PC-9 (cell line): ENCODE results near the gene RHOJ. TPM values are rescaled to one million over a fixed set of nuclear protein-coding genes. Genes with fewer than 3 reads are reported as not detected.

Experiments
- BruUV-seq: library from RNA; stranded (reverse); fragments of 400-500 nt; replicated peaks from 2 replicates; lab custom pipeline; 2021; lab: Mats Ljungman, UMichigan
- CTCF ChIA-PET: fragments of 300-600 bp; sonication (Branson Sonifier 250); formaldehyde crosslinking; loops from one replicate; lab custom pipeline; 2022; ENCODE audit warnings: antibody characterized with exemption; lab: Charles Lee
- POLR2A ChIA-PET: fragments of 300-600 bp; sonication (Branson Sonifier 250); formaldehyde crosslinking; loops from one replicate; lab custom pipeline; 2022; ENCODE audit warnings: antibody characterized with exemption; ENCODE audit not compliant: unreplicated experiment; lab: Charles Lee
- DNase-seq, 2 experiments: peaks; one replicate each; pipeline versions ENCODE4 v3.0.0 to v3.0.0-alpha.2; 2015 to 2022; ENCODE audit warnings: mixed read lengths in 1 of 2
- H2AFZ ChIP-seq: fragments of 200-600 bp; sonication (generic); 2 replicates; pipeline ENCODE4 v1.8.1; 2017; ENCODE audit warnings: antibody characterized with exemption
- H3F3A ChIP-seq: fragments of 200-600 bp; sonication (generic); 2 replicates; pipeline ENCODE4 v1.8.1; 2017; ENCODE audit warnings: antibody characterized with exemption, mild to moderate bottlenecking, low read depth; ENCODE audit not compliant: insufficient read depth
- H3K27ac ChIP-seq: fragments of 200-600 bp; sonication (generic); 2 replicates; pipeline ENCODE4 v1.6.1; 2016; ENCODE audit warnings: mixed run types
- H3K27me3 ChIP-seq: fragments of 200-600 bp; sonication (generic); 2 replicates; pipeline ENCODE4 v1.6.1; 2016; ENCODE audit warnings: low read depth, mixed run types; ENCODE audit not compliant: insufficient read depth
- H3K36me3 ChIP-seq: fragments of 200-600 bp; sonication (generic); 2 replicates; pipeline ENCODE4 v1.6.1; 2016; ENCODE audit warnings: low read depth, mixed run types
- H3K4me1 ChIP-seq: fragments of 200-600 bp; sonication (generic); replicated peaks from 2 replicates; pipeline ENCODE4 v1.6.1; 2016; ENCODE audit warnings: mixed run types; ENCODE audit not compliant: insufficient read depth
- H3K4me2 ChIP-seq: fragments of 200-600 bp; sonication (generic); 2 replicates; pipeline ENCODE4 v1.6.1; 2017; ENCODE audit warnings: mixed run types
- H3K4me3 ChIP-seq: fragments of 200-600 bp; sonication (generic); 2 replicates; pipeline ENCODE4 v1.6.1; 2016; ENCODE audit warnings: mixed run types
- H3K79me2 ChIP-seq: fragments of 200-600 bp; sonication (generic); 2 replicates; pipeline ENCODE4 v1.6.1; 2017; ENCODE audit warnings: low read depth, mixed run types
- H3K9me2 ChIP-seq: fragments of 200-600 bp; sonication (generic); 2 replicates; pipeline ENCODE4 v1.8.1; 2017; ENCODE audit warnings: mild to moderate bottlenecking; ENCODE audit not compliant: insufficient read depth
- H3K9me3 ChIP-seq: fragments of 200-600 bp; sonication (generic); 2 replicates; pipeline ENCODE4 v1.8.1; 2016; ENCODE audit warnings: low read depth; ENCODE audit not compliant: insufficient read depth
- H4K20me1 ChIP-seq: fragments of 200-600 bp; sonication (generic); 2 replicates; pipeline ENCODE4 v1.8.1; 2017; ENCODE audit not compliant: insufficient read depth
- EZH2 ChIP-seq: fragments of 200-600 bp; sonication (generic); IDR thresholded peaks from 2 replicates; pipeline ENCODE4 v1.8.0; 2017; ENCODE audit warnings: antibody characterized with exemption, low read depth
- intact Hi-C: fragments of 100-400 bp; cut with micrococcal nuclease; formaldehyde crosslinking; loops from one replicate; pipeline ENCODE4 v1.10.0; 2022; ENCODE audit not compliant: unreplicated experiment
- total RNA-seq: library from RNA; stranded (reverse); gene quantifications from 2 replicates; pipeline ENCODE4 v1.2.3, GENCODE V29; 2021
- TF ChIP-seq, protein P1 (sequence below): fragments of 200-600 bp; sonication (generic); conservative IDR thresholded peaks from 2 replicates; pipeline ENCODE4 v1.6.1; 2017; ENCODE audit warnings: mixed run types, antibody characterized with exemption, mild to moderate bottlenecking, moderate library complexity

The RHOJ gene
- total RNA-seq, 1 experiment from 2014 or later = not detected

DNA sequence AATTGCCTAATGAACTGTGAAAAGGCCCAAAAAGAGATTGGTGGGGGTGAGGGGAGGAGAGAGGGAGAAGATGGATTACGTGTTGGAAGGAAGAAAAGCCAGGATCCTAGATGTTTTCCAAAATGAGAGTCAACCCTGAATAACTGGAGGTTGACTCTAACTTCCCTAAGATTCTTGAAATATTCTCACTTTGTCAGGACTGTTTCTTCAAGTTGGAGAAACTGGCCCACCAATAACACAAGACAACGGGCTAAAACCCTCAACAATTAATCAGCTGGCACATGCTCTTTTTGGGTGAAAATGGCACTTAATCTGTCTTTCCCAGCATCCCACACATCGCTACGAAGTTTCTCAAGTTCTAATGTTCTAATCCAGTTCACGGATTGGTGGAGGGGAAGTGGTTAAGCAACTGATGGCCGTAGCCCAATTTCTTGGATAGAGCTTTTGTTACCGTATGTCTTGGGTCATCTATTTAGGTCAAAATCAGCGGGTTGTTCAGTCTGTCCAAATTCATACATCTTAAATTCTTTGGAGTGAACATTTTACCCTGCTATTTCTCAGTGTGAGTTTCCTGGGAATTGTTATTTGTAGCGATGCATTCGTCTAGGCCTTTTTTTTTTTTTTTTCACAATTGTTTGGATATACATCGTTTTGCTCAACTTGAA is 65.5 kb downstream of the RHOJ start:
- no peaks in the 10 kb centered on the region for H3F3A ChIP-seq
- no peak for DNase-seq
- no peaks in the 10 kb centered on the region for H3K9me3 ChIP-seq
- H3K79me2 ChIP-seq = no peaks in the 10 kb centered on the region
- H3K4me3 ChIP-seq = no peak overlapping the region
- POLR2A ChIA-PET = no interaction called here
- no peaks in the 10 kb centered on the region for H4K20me1 ChIP-seq
- CTCF ChIA-PET = no interaction called here
- TF ChIP-seq, protein P1, sequence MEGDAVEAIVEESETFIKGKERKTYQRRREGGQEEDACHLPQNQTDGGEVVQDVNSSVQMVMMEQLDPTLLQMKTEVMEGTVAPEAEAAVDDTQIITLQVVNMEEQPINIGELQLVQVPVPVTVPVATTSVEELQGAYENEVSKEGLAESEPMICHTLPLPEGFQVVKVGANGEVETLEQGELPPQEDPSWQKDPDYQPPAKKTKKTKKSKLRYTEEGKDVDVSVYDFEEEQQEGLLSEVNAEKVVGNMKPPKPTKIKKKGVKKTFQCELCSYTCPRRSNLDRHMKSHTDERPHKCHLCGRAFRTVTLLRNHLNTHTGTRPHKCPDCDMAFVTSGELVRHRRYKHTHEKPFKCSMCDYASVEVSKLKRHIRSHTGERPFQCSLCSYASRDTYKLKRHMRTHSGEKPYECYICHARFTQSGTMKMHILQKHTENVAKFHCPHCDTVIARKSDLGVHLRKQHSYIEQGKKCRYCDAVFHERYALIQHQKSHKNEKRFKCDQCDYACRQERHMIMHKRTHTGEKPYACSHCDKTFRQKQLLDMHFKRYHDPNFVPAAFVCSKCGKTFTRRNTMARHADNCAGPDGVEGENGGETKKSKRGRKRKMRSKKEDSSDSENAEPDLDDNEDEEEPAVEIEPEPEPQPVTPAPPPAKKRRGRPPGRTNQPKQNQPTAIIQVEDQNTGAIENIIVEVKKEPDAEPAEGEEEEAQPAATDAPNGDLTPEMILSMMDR = no peak
- TF ChIP-seq EZH2 = no peak
- intact Hi-C loops = no loop called here
- no peaks in the 10 kb centered on the region for H3K4me1 ChIP-seq
- no peaks in the 10 kb centered on the region for H3K36me3 ChIP-seq
- H3K4me2 ChIP-seq = no peak overlapping the region
- no peaks in the 10 kb centered on the region; the same call in 1 of the 2 replicates for H3K9me2 ChIP-seq
- no TSS peak for BruUV-seq
- no peak overlapping the region for H3K27ac ChIP-seq
- H3K27me3 ChIP-seq = peaks cover 11% of the 10 kb centered on the region; the same call in 1 of the 2 replicates
- H2AFZ ChIP-seq = no peak overlapping the region; the same call in 1 of the 2 replicates

DNA sequence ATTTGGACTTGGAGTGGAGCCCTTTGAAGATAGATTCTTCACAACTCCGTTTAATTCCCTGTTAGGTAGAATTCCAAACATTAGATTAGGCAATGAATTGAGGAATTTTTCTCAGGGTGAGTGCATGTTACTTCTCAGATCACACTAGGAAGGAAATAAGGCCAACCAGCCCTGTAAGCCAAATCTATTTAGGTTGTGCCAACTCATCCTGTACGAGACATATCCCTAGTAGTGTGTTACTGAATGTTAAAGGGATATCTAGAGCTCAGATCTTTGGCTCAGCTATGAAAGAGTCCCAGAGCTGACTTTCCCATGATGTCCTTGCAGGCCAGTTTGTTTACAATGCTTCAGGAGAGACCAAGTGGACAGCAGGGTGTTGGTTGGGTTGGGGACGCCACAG is 68.9 kb downstream of the RHOJ start:
- TF ChIP-seq EZH2 = no peak
- TF ChIP-seq, protein P1 = no peak
- Histone ChIP-seq H3K4me1 (no peaks in the 10 kb centered on the region), H3K9me3 (no peaks in the 10 kb centered on the region), H3K9me2 (no peaks in the 10 kb centered on the region; the same call in 1 of the 2 replicates), H3K4me3 (no peak overlapping the region), H4K20me1 (no peaks in the 10 kb centered on the region), H3K27me3 (peaks cover 11% of the 10 kb centered on the region; the same call in 1 of the 2 replicates), H3K4me2 (no peak overlapping the region), H3F3A (no peaks in the 10 kb centered on the region), H3K79me2 (no peaks in the 10 kb centered on the region), H2AFZ (no peak overlapping the region), H3K27ac (no peak overlapping the region), H3K36me3 (no peaks in the 10 kb centered on the region)
- ChIA-PET CTCF (no interaction called here), POLR2A (no interaction called here)
- BruUV-seq = no TSS peak
- no peak for DNase-seq
- intact Hi-C loops = no loop called here

DNA sequence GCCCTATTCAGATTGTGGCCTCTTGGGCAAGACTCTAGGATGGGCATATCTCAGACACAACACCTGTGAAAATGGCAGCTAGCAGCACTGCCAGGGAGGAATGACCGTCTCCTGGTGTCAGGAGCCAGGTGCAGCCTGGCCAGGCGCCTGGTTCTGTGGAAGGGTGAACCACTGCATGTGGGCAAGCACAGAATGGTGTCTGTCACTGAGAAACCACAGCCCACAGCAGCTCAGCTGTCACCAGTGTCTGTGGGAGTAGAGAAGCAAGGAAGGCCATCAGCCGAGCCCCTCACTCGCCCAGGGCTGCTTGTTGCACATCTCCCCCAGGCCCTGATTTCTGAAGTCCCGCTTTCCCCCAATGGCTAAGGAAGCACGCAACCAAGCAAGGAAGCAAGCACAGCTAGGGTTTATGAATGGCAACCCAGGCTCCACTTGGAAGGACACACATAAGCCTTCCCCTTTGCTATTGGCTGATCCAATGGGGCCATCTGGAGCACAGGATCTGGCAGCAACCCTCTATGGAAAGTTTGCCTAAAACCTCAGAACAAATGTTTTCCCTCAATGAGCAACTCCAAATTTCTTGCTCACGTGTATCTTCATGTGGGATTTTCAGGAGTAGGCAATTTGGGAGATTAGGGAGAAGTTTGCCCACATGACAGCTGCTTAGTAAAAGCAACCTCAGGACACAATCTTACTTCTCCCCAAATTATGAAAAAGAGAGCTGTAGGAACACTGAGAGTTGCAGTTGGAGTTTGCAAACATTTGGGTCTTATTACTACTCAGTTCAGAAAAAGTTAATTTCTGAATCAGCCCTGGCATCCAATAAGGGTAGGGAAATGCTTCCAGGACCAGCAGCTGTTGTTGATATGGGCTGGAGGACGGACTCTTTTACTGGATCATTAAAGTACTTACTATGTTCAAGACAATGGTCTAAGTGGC is 69.7 kb downstream of the RHOJ start:
- Histone ChIP-seq H3K27ac (no peak overlapping the region), H3F3A (no peaks in the 10 kb centered on the region), H3K36me3 (no peaks in the 10 kb centered on the region), H2AFZ (no peak overlapping the region), H3K9me3 (no peaks in the 10 kb centered on the region), H3K27me3 (peaks cover 8% of the 10 kb centered on the region; the same call in 1 of the 2 replicates), H3K4me2 (no peak overlapping the region), H3K4me1 (no peaks in the 10 kb centered on the region), H3K9me2 (no peaks in the 10 kb centered on the region; the same call in 1 of the 2 replicates), H3K4me3 (no peak overlapping the region), H3K79me2 (no peaks in the 10 kb centered on the region), H4K20me1 (no peaks in the 10 kb centered on the region)
- TF ChIP-seq EZH2 = no peak
- TF ChIP-seq, protein P1 = no peak
- POLR2A ChIA-PET = no interaction called here
- no peak for DNase-seq
- intact Hi-C loops = no loop called here
- BruUV-seq = no TSS peak
- CTCF ChIA-PET = no interaction called here
